HG03442 (cell line): ENCODE results near the gene TMOD4.

Experiments used
- ATAC-seq: cut with Tn5 transposase; IDR thresholded peaks from one replicate; pipeline ENCODE4 v1.9.1; 2021; ENCODE audit warnings: mild to moderate bottlenecking, moderate library complexity; ENCODE audit not compliant: unreplicated experiment

Gene TMOD4

DNA sequence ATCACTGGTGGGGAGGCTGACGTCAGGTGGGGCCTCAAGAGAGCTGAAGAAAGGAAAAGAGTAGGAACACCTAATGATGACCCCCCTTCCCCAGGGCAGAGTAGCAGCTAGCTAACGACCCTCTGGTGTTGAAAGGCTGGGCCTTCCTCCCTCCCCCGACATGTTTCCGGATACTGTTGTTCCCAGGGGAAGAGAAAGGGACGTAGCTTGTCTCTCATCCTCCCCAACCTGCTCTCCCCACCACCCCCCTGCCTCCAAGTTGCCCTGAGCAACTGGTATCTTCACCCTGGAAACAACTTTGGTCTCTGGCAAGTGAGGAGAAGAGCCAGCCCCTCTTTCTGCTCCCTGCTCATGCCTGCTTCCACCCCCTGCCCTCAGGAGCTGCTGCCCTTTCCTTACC lies 31.8 kb downstream of the TMOD4 start:
- no peak for ATAC-seq

DNA sequence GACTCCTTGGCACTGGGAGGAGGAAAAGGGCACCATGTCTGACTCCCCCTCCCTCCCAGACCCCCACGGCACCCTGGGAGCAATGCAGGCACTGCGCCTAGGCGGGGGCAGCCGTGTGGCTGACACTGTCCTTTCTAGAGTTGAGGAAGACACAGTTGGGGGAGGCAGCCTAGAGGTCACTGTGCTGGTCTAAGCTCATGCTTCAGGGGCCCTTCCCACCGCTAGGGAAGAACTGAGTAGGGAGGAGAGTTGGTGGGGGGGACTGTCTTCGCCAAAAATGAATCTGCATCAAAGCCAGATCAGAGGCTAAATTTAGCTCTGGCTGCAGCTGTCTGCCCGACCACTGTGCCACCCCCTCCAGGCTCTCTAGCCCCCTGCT lies 32.7 kb downstream of the TMOD4 start:
- ATAC-seq, result no peak

GRCh38 chr1:151142411-151143056 lies 33.2 kb downstream of the TMOD4 start:
- ATAC-seq, result no peak

DNA sequence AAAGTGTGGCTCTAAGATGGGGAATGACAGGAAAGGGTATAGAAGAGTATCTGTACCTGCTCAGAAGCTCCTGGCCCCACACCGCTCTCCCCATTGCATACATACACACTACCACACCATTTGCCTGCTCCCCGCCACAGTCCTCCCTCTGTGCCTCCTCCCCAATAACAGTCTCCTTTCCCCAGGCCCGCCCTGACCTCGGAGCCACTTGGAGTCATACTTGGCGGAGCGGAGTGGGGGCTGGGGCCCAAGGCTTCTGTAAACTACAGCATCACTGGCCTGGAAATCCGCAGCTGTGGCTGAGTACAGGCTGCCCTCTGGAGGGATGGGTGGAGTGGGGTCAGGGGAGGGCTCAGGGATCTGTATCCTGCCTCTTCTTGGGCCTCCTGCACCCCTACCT lies 38.0 kb downstream of the TMOD4 start:
- ATAC-seq, result no peak

GRCh38 chr1:151135433-151136385 lies 40.1 kb downstream of the TMOD4 start:
- no peak for ATAC-seq

DNA sequence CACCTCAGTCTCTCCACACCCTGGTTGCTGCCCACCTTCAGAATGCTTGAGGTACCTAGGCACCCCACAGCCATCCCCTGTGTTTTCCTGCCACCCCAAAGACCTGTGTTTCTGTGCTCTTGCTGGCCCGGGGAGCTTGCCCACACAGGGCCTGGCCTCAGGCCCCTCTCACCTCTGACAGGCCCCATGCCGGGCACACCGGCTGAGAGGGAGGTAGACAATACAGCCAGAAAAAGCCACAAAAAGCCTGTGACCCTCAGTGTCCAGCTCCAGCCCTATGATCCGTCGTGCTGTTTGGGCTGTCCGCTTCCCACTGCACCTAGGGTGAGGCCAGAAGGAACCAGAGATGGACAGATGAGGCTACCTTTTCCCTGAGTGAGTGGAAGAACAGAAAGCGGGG lies 40.8 kb downstream of the TMOD4 start:
- ATAC-seq, result no peak

- ATAC-seq, result no peak
Observed at GRCh38 chr1:151134396-151134795, 41.4 kb downstream of the TMOD4 start.

- no peak for ATAC-seq
Observed at GRCh38 chr1:151133018-151133806, 42.6 kb downstream of the TMOD4 start.

GRCh38 chr1:151132335-151133017 lies 43.3 kb downstream of the TMOD4 start:
- no peak for ATAC-seq

GRCh38 chr1:151131701-151132334 lies 44.0 kb downstream of the TMOD4 start:
- no peak for ATAC-seq

DNA sequence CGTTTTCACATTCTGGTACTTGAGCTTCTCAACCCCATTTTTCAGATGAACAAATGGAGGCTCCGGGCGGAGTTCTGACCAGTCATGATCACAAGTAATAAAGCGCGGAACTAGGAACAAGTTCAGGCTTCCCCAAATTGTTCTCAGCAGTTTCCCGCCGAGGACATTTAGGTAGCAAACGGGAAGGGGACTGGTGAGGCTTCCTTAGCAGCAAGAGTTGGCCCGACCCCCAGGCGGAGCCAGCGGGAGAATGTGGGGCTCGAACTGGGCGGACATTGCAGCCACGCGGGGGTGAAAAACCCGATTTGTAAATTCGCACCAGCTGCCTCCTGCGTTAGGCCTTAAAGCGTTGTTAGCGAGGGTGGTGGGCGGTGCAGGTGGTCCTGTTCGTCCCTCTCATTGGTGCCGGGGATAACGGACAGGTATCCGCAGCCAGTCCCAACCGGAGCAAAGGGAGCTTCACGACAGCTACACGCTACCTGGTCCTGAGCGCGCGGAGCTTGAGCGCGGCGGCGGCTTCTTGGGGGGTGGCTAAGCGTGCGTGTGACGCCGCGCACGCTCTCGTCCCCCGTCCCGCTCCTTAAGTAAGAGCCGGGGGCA lies 44.7 kb downstream of the TMOD4 start:
- ATAC-seq, result peak; percentile 70

DNA sequence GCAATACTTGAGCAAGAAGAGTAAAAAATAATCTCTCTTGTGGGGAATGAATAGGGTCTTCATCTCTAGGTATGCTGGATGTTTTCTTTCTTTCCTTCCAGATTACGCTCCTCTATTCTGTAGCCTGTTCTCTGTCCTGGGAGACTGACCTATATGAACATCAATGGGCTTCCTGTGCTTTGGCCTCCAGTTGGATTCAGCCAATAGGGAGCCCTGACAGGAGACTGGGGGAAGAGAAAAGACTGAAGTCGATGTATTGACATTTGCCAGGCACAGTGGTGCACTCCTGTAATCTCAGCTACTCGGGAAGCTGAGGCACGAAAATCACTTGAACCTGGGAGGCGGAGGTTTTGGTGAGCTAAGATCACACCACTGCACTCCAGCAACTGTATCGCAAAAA lies 47.0 kb downstream of the TMOD4 start:
- no peak for ATAC-seq

DNA sequence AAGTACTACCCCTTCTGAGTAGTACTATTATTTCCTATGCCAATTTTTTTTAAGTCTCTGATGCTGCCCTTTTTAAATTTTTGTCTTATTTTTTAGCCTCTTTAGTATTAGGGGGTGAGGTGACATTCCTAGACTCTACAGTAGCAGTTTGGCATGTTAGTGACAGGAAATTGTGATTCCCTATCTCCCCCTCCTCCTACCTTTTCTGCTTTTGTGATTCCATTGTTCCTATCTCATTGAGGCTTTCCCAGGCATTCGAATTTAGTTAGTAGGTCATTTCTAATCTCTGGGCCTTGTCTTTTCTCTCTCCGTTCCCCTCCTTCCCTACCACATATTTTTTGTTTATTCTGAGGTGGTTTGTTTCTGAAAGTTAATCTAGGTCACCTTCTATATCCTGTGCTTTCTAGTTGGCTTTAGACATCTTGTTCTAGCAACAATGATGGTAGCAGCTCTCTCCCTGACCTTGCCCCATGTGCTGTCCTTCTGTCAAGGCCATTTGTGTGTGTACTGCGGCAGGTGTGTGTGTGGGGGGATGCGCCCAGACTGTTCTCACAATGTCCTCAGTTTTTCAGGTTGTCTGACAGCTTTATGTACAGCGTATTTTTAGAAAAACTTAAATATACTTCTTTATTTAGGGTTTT lies 50.9 kb downstream of the TMOD4 start:
- no peak for ATAC-seq
